Measurements from ENCODE around the gene SERPINF2.
"Not testable (repeated sequence)": the region's sequence is repeated elsewhere in the genome, so short reads cannot be mapped to it uniquely, and the experiment has no call there.

The SERPINF2 gene

GRCh38 chr17:1764705-1765104, 22.0 kb downstream of the SERPINF2 start:
- not testable (repeated sequence) for DNase-seq

- no peak for DNase-seq
Measured at GRCh38 chr17:1765576-1765975, 22.9 kb downstream of the SERPINF2 start.

- no peak for DNase-seq
Measured at GRCh38 chr17:1766382-1767135, 23.9 kb downstream of the SERPINF2 start.

- no peak for DNase-seq
Measured at GRCh38 chr17:1767358-1767757, 24.7 kb downstream of the SERPINF2 start.

GRCh38 chr17:1769822-1770477, 27.3 kb downstream of the SERPINF2 start:
- no peak for DNase-seq

GRCh38 chr17:1773000-1773695, 30.5 kb downstream of the SERPINF2 start:
- DNase-seq = not testable (repeated sequence)

GRCh38 chr17:1773696-1774181, 31.1 kb downstream of the SERPINF2 start:
- DNase-seq = no peak

GRCh38 chr17:1774390-1775176, 31.9 kb downstream of the SERPINF2 start:
- DNase-seq = no peak

GRCh38 chr17:1776328-1776727, 33.7 kb downstream of the SERPINF2 start:
- DNase-seq = no peak

GRCh38 chr17:1776857-1777256, 34.2 kb downstream of the SERPINF2 start:
- DNase-seq = no peak

- no peak for DNase-seq
Measured at GRCh38 chr17:1779571-1780131, 37.0 kb downstream of the SERPINF2 start.

GRCh38 chr17:1782171-1782567, 39.5 kb downstream of the SERPINF2 start:
- no peak for DNase-seq

GRCh38 chr17:1783271-1783670, 40.6 kb downstream of the SERPINF2 start:
- DNase-seq = no peak

- no peak for DNase-seq
Measured at GRCh38 chr17:1783834-1784611, 41.4 kb downstream of the SERPINF2 start.

GRCh38 chr17:1785930-1786329, 43.3 kb downstream of the SERPINF2 start:
- no peak for DNase-seq

- no peak for DNase-seq
Measured at GRCh38 chr17:1786708-1787107, 44.0 kb downstream of the SERPINF2 start.

GRCh38 chr17:1787301-1787902, 44.7 kb downstream of the SERPINF2 start:
- DNase-seq = no peak

- DNase-seq = no peak
Measured at GRCh38 chr17:1789936-1790335, 47.3 kb downstream of the SERPINF2 start.

- DNase-seq = no peak
Measured at GRCh38 chr17:1792495-1793446, 50.1 kb downstream of the SERPINF2 start.

GRCh38 chr17:1793447-1793806, 50.8 kb downstream of the SERPINF2 start:
- no peak for DNase-seq
